Measurements from ENCODE around the gene RPL6. TPM values are rescaled to one million over a fixed set of nuclear protein-coding genes. Genes with fewer than 3 reads are reported as not detected.

The RPL6 gene
- total RNA-seq, 2 experiments from 2014 or later: 2,097 to 2,202 TPM

Other genes starting within 250 kb of the RPL6 start
- 10 to 100 TPM; 22.2 to 23.8 TPM for gene HECTD4, start 27.2 kb downstream of the RPL6 start, total RNA-seq
- gene PTPN11, start 9.3 kb upstream of the RPL6 start, total RNA-seq: 100 to 1,000 TPM; 129 to 134 TPM

Data from activated CD4-positive, alpha-beta T cell treated with anti-CD3 and anti-CD28 coated beads for 36 hours (primary cell).